NCI-H146 (cell line): ENCODE data around the gene TRAT1.
"Not testable (repeated sequence)": the region's sequence is repeated elsewhere in the genome, so short reads cannot be mapped to it uniquely, and the experiment has no call there.

Source experiments
- DNase-seq: peaks from one replicate; lab custom pipeline; 2025; lab: John Stamatoyannopoulos, UW

Gene TRAT1, protein sequence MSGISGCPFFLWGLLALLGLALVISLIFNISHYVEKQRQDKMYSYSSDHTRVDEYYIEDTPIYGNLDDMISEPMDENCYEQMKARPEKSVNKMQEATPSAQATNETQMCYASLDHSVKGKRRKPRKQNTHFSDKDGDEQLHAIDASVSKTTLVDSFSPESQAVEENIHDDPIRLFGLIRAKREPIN

DNA sequence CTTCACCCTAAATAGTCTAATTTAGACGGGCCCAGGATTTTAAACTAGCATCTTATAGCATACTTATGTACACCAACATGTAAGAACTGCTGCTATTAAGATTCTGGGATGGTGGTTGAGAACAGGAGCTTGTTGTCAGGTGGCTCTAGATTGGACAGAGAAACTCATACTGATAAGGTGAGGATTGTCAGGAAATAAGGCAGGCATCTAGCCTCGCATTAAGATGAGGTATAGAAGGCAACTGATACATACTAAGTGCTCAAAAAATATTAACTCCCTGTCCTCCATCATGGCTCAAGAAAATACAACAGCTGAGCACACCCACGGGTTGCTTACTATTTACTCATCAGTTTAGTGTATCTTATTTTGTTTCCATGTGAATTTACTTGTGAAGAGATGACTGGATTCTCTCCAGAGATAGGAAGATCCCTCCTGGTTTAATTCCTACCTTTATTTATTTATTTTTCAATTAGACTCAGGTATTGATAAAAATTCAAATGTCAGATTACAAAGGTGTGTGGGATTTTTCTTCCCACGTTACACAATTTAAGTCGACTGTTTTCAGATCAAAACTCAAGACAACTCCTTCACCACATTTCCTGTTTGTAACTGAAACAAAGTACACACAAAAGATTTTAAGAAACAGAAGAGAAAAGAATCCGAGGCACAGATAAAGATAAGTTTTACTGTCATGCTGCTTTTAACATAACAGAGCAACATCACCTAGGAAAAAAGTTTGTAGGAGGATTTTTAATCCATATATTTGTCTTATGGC is at the start of gene TRAT1:
Gene TRAT1, plus strand, starts transcription at position 664 of the 775 bp plus-strand sequence. CDS start 142 bp downstream, outside the sequence.
- peak; percentile 46 for DNase-seq

DNA sequence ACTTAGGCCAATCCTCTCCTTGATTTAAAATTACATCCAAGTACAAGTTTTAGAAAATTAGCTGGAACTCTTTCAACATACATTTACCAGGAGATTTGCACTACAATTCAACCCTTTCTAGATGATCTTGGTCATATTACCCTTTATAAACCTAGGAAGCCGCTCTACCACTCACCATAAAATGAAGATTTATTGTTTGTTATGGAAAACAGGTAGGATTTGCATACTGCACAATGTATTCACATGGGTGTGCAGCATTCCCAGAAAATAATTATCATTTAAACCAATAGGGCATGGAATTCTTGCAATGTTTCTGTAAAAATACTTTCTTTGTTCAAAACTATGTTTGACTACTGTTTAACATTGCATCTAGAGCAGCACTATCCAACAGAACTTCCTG is 46.9 kb upstream of the TRAT1 start:
- no peak for DNase-seq

GRCh38 chr3:108779496-108779895 is 43.1 kb upstream of the TRAT1 start:
- no peak for DNase-seq

- DNase-seq: no peak
Observed at GRCh38 chr3:108780235-108780634, 42.4 kb upstream of the TRAT1 start.

DNA sequence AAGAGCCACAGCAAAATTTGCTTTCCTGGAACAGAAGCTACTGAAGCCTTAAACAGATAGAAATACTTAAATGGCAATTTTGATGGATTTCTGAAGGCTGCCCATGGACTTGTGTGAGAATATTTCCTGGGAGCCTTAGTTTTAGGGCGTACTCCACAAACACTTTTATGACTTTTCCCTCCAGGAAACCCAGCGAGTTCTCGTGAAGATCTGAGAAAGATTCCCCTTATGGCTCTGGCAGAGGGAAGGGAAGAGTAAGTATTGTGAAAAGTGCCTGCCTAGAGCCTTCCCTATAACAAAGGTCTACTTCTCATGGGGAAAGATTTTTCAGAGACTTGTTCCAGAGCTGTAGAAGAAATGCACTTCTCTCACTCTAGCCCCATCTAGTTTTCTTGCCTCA is 31.1 kb upstream of the TRAT1 start:
- DNase-seq: no peak

- DNase-seq: no peak
Observed at GRCh38 chr3:108804437-108804836, 18.1 kb upstream of the TRAT1 start.

- DNase-seq: no peak
Observed at GRCh38 chr3:108804966-108805365, 17.6 kb upstream of the TRAT1 start.

GRCh38 chr3:108806316-108806715 is 16.3 kb upstream of the TRAT1 start:
- no peak for DNase-seq

GRCh38 chr3:108818404-108818803 is 4.2 kb upstream of the TRAT1 start:
- peak; percentile 92 for DNase-seq

GRCh38 chr3:108820586-108820985 is 2.0 kb upstream of the TRAT1 start:
- peak; percentile 30 for DNase-seq

DNA sequence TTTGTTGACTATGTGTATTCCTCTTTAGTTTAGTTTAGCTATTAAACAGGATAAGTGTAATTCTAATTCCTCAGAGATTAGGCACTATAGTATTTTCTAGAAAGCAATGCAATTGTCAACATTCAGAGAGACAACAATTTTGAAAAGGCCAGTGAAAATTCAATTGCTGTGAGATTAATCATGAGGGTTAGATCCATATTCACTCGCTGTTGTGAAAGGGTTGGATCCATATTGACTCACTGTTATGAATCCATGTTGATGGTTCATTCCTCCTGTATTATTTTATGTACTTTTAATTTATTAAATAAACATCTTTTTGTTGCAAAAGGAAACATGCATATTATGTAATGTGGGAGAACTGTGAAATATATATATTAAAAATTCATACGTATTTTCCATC is 641 bp downstream of the TRAT1 start:
- peak; percentile 11 for DNase-seq

DNA sequence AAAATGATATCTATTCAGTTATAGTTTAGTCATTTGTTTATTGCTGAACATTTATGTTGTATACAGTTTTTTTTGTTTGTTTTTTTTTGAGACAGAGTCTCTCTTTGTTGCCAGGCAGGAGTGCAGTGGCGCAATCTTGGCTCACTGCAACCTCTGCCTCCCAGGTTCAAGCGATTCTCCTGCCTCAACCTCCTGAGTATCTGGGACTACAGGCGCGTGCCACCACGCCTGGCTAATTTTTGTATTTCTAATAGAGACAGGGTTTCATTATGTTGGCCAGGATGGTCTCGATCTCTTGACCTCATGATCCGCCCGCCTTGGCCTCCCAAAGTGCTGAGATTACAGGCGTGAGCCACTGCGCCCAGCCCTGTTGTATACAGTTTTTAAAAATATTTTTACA is 1.2 kb downstream of the TRAT1 start:
- not testable (repeated sequence) for DNase-seq

- peak; percentile 91 for DNase-seq
Observed at GRCh38 chr3:108826309-108827187, 4.0 kb downstream of the TRAT1 start.

DNA sequence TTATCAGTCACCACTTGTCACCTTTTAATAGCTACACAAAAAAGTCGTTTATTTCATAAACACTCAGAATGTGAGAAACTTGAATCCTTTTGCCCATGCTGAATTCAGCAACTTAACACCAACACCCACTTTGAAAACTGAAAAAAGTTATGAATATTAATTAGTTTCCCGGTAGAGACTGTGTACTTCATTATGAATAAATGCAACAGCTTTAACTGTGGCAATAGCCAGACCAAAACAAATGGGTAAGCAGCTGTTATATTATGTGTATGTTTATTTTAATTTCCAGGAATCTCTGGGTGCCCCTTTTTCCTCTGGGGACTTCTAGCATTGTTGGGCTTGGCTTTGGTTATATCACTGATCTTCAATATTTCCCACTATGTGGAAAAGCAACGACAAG is 7.8 kb downstream of the TRAT1 start:
- no peak for DNase-seq

- DNase-seq: no peak
Observed at GRCh38 chr3:108830991-108831614, 8.5 kb downstream of the TRAT1 start.

- DNase-seq: no peak
Observed at GRCh38 chr3:108833611-108834010, 11.0 kb downstream of the TRAT1 start.

GRCh38 chr3:108834551-108834950 is 12.0 kb downstream of the TRAT1 start:
- no peak for DNase-seq

- no peak for DNase-seq
Observed at GRCh38 chr3:108835101-108835500, 12.5 kb downstream of the TRAT1 start.

DNA sequence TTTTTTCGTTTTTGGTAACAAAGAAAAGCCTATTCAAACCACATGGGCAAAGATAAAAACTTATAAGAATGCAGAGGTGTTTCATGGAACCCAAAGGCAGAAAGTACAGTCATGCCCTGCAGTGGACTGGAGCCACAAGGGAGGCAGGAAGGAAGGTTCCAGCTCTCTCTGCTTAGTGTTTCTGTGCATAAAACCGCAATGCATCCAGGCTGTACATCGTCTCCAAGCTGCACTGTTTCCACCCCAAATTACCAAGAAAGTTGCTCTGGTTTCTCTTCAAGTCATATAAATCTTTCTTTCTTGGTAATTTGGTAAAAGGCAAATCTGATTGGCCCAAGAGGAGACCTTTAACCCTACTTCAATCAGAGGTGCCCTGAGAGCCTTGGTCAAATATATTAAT is 15.8 kb downstream of the TRAT1 start:
- DNase-seq: no peak

GRCh38 chr3:108845709-108846293 is 23.2 kb downstream of the TRAT1 start:
- no peak for DNase-seq

DNA sequence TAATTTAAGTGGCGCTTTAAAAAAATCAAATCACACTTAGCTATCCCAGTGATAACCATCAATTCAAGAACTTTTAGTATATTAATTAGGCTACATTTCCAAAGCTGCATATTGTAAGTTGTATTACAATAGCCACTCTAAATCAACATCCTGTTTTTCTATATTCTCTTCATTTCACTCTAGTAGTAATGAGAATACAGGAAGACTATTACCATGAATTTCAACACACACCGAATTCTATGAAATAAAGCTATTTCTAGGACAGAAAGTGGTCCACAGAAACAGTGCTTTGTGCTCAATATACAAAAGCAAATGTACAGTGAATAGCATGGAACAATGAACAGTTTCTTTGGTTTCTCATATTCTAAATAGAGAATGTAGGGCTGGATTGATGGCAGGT is 24.6 kb downstream of the TRAT1 start:
- DNase-seq: no peak

DNA sequence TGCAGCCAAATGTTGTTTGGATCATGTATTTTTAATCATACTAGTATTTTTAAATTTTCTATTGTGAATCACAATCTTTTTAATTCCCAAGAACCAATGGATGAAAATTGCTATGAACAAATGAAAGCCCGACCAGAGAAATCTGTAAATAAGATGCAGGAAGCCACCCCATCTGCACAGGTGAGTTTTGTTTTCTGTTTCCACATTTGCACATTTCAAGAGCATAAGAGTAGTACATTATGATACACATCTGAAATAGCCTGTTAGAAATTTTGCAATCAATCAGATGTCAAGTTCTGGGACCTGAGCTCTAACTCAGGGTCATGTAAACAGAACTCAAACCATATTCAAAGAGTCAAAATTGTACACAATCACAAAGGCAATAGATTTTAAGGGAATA is 26.5 kb downstream of the TRAT1 start:
- no peak for DNase-seq
